ENCODE data around the gene LAS1L. TPM values are rescaled to one million over a fixed set of nuclear protein-coding genes. Genes with fewer than 3 reads are reported as not detected.

The LAS1L gene
- 36.5 TPM for polyA plus RNA-seq (2013)

GRCh38 chrX:65534450-65535292, at the start of gene LAS1L:
LAS1L (minus strand) TSS chrX:65534787; CDS start chrX:65534715, 72 bp downstream.
- POLR2A ChIA-PET: interaction anchor here (0.6 kb wide), 1 partner anchor 49 kb away, joined by 3 read pairs; no protein-coding TSS in a partner anchor

GRCh38 chrX:65582450-65583082, 48.0 kb upstream of the LAS1L start:
- no peaks in the 10 kb centered on the region for H3K9me3 ChIP-seq (ENCODE audit: control extremely low read depth in 1 of 5, control insufficient read depth in 4 of 5, insufficient read depth in 2 of 5, low read depth in 1 of 5, low read length in 4 of 5)
- no peak for DNase-seq
- no peaks in the 10 kb centered on the region for H3K36me3 ChIP-seq (ENCODE audit: control insufficient read depth in 4 of 4, insufficient read depth in 4 of 4, low read length in 3 of 4)
- WGBS (ENCODE audit: insufficient coverage): 100% methylated on average over 3 of the region's 4 CpGs
- H3K27me3 ChIP-seq (replicated peaks in 2 of 5; ENCODE audit: control insufficient read depth in 4 of 5, insufficient read depth in 5 of 5, low read length in 4 of 5): peaks cover 0 to 7% (median 0%) of the 10 kb centered on the region in 5 experiments
- no peak overlapping the region for H3K4me3 ChIP-seq (ENCODE audit: control insufficient read depth in 1 of 7, extremely low read depth in 1 of 7, insufficient read depth in 4 of 7, low read depth in 2 of 7, low read length in 6 of 7)
- no peak overlapping the region for H3K27ac ChIP-seq (ENCODE audit: insufficient read depth in 1 of 2, low read depth in 1 of 2, low read length in 2 of 2, poor library complexity in 1 of 2, severe bottlenecking in 2 of 2)
- peaks cover 0 to 9% (median 6%) of the 10 kb centered on the region in 4 experiments for H3K4me1 ChIP-seq (ENCODE audit: control extremely low read depth in 1 of 4, control insufficient read depth in 4 of 4, insufficient read depth in 4 of 4, low read length in 3 of 4)
- CTCF ChIA-PET: interaction anchor here (0.6 to 2.1 kb wide), 6 partner anchors 8 to 527 kb away, joined by 3 to 8 read pairs (median 4); no protein-coding TSS in a partner anchor
- POLR2A ChIA-PET: no interaction called here

More at GRCh38 chrX:65534450-65535292, at the start of gene LAS1L:
- Histone ChIP-seq H3K27ac (ENCODE audit: insufficient read depth in 1 of 2, low read depth in 1 of 2, low read length in 2 of 2, poor library complexity in 1 of 2, severe bottlenecking in 2 of 2) (peak within 1 kb of the TSS; percentile 59 to 89), H3K4me1 (ENCODE audit: control extremely low read depth in 1 of 4, control insufficient read depth in 4 of 4, insufficient read depth in 4 of 4, low read length in 3 of 4) (peaks cover 3 to 16% (median 9%) of the 10 kb centered on the region in 4 experiments), H3K9me3 (ENCODE audit: control extremely low read depth in 1 of 5, control insufficient read depth in 4 of 5, insufficient read depth in 2 of 5, low read depth in 1 of 5, low read length in 4 of 5) (peaks cover 0 to 7% (median 0%) of the 10 kb centered on the region in 5 experiments), H3K4me3 (ENCODE audit: control insufficient read depth in 1 of 7, extremely low read depth in 1 of 7, insufficient read depth in 4 of 7, low read depth in 2 of 7, low read length in 6 of 7) (peak within 1 kb of the TSS; percentile 79 to 92 (median 86)), H3K36me3 (ENCODE audit: control insufficient read depth in 4 of 4, insufficient read depth in 4 of 4, low read length in 3 of 4) (peaks cover 0 to 19% (median 10%) of the 10 kb centered on the region in 4 experiments), H3K27me3 (replicated peaks in 2 of 5; ENCODE audit: control insufficient read depth in 4 of 5, insufficient read depth in 5 of 5, low read length in 4 of 5) (peaks cover 0 to 7% (median 0%) of the 10 kb centered on the region in 5 experiments)
- CTCF ChIA-PET: no interaction called here
- peak; percentile 94 to 97 (median 96) for DNase-seq
- 40% methylated on average over 48 of the region's 50 CpGs for WGBS (ENCODE audit: insufficient coverage)

DNA sequence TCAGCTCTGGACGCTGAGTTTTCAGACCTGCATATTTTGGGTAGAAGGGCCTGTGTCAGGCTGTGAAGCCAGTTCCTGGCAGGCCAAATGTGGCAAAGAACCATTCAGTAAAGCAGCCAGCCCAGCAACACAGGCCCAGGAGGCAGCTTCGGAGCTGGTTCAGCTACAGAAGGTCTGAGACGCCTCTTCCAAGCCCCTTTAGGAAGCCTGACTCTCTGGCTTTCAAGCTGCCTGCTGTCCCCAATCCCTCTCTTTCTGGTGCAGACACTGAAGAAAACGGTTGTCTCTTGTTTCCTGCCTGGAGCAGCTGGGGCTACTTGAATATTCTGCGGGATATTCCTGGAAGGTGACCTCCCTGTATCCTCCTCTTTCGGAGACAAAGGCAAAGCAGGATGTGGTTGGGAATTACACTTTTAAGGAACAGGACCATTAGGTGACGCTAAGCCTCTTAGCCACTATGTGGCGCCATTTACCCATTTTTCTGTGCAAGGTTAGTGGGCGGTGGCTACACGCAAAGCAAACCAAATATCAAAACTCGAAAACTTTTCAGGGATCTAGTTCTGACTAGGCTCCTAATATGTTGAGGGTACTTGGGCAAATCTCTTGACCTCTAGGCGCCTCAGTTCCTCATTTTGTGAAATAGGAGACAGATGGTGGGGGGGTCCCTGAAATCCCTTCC, 47.2 kb upstream of the LAS1L start:
- peak overlapping the region in 1 of 7 experiments; percentile 28 for H3K4me3 ChIP-seq (ENCODE audit: control insufficient read depth in 1 of 7, extremely low read depth in 1 of 7, insufficient read depth in 4 of 7, low read depth in 2 of 7, low read length in 6 of 7)
- no peaks in the 10 kb centered on the region for H3K36me3 ChIP-seq (ENCODE audit: control insufficient read depth in 4 of 4, insufficient read depth in 4 of 4, low read length in 3 of 4)
- ChIA-PET CTCF (interaction anchor here (0.9 to 2.3 kb wide), 9 partner anchors 9 to 1150 kb away, joined by 3 to 13 read pairs (median 4); no protein-coding TSS in a partner anchor), POLR2A (no interaction called here)
- H3K27ac ChIP-seq (ENCODE audit: insufficient read depth in 1 of 2, low read depth in 1 of 2, low read length in 2 of 2, poor library complexity in 1 of 2, severe bottlenecking in 2 of 2): no peak overlapping the region
- H3K27me3 ChIP-seq (replicated peaks in 2 of 5; ENCODE audit: control insufficient read depth in 4 of 5, insufficient read depth in 5 of 5, low read length in 4 of 5): peaks cover 0 to 3% (median 0%) of the 10 kb centered on the region in 5 experiments
- H3K9me3 ChIP-seq (ENCODE audit: control extremely low read depth in 1 of 5, control insufficient read depth in 4 of 5, insufficient read depth in 2 of 5, low read depth in 1 of 5, low read length in 4 of 5): no peaks in the 10 kb centered on the region
- 7% methylated on average over 10 of the region's 12 CpGs for WGBS (ENCODE audit: insufficient coverage)
- H3K4me1 ChIP-seq (ENCODE audit: control extremely low read depth in 1 of 4, control insufficient read depth in 4 of 4, insufficient read depth in 4 of 4, low read length in 3 of 4): peaks cover 0 to 5% (median 2%) of the 10 kb centered on the region in 4 experiments
- DNase-seq: peak; percentile 59 to 81 (median 75)

DNA sequence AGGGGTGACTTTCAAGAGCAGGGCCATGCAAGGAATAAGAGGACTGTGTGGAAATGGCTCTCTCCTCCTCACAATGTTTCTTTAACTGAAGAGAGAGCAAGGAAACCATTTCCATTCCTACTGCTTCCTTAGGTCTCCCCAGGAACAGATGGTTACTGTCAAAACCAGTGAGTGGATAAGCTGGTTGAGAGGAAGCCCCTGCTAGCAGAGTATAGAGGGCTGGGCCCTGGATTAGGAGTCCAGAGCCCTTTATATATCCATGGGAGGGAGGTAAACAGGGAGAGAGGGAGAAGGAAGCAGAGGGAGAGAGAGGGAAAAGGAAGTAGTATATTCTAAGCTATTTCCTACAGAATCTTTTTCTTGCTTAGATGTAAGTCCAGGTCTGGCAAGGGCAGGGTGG, 43.8 kb upstream of the LAS1L start:
- Histone ChIP-seq H3K9me3 (ENCODE audit: control extremely low read depth in 1 of 5, control insufficient read depth in 4 of 5, insufficient read depth in 2 of 5, low read depth in 1 of 5, low read length in 4 of 5) (no peaks in the 10 kb centered on the region), H3K27me3 (replicated peaks in 2 of 5; ENCODE audit: control insufficient read depth in 4 of 5, insufficient read depth in 5 of 5, low read length in 4 of 5) (peaks cover 0 to 3% (median 0%) of the 10 kb centered on the region in 5 experiments), H3K27ac (ENCODE audit: insufficient read depth in 1 of 2, low read depth in 1 of 2, low read length in 2 of 2, poor library complexity in 1 of 2, severe bottlenecking in 2 of 2) (no peak overlapping the region), H3K4me3 (ENCODE audit: control insufficient read depth in 1 of 7, extremely low read depth in 1 of 7, insufficient read depth in 4 of 7, low read depth in 2 of 7, low read length in 6 of 7) (no peak overlapping the region), H3K36me3 (ENCODE audit: control insufficient read depth in 4 of 4, insufficient read depth in 4 of 4, low read length in 3 of 4) (no peaks in the 10 kb centered on the region), H3K4me1 (ENCODE audit: control extremely low read depth in 1 of 4, control insufficient read depth in 4 of 4, insufficient read depth in 4 of 4, low read length in 3 of 4) (peaks cover 0 to 8% (median 2%) of the 10 kb centered on the region in 4 experiments)
- no peak for DNase-seq
- ChIA-PET POLR2A (no interaction called here), CTCF (interaction anchor here (0.6 to 2.0 kb wide), 3 partner anchors 18 to 1154 kb away, joined by 3 to 10 read pairs (median 7); no protein-coding TSS in a partner anchor)

DNA sequence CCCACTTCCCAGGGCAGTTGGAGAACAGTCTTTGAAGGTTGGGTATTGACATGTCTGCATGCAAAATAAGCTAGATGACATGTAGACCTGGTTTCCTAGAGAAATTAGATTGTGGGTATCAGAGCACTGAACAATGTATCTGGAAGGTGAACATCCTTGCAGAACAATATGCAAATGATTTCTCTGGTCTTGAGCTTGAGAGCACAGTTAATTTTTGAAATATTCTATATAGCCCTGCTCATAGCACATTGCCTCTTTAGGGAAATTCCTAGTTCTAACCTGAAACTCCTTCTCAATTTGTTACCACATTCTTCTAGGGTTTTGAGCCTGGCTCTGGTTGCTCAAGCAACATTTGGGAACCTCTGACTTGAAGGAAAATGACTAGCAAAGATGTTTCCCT, 41.6 kb upstream of the LAS1L start:
- H3K27me3 ChIP-seq (replicated peaks in 2 of 5; ENCODE audit: control insufficient read depth in 4 of 5, insufficient read depth in 5 of 5, low read length in 4 of 5): peaks cover 0 to 5% (median 0%) of the 10 kb centered on the region in 5 experiments
- peaks cover 0 to 3% (median under 1%) of the 10 kb centered on the region in 4 experiments for H3K4me1 ChIP-seq (ENCODE audit: control extremely low read depth in 1 of 4, control insufficient read depth in 4 of 4, insufficient read depth in 4 of 4, low read length in 3 of 4)
- CTCF ChIA-PET: no interaction called here
- DNase-seq: no peak
- no peaks in the 10 kb centered on the region for H3K36me3 ChIP-seq (ENCODE audit: control insufficient read depth in 4 of 4, insufficient read depth in 4 of 4, low read length in 3 of 4)
- POLR2A ChIA-PET: no interaction called here
- H3K9me3 ChIP-seq (ENCODE audit: control extremely low read depth in 1 of 5, control insufficient read depth in 4 of 5, insufficient read depth in 2 of 5, low read depth in 1 of 5, low read length in 4 of 5): no peaks in the 10 kb centered on the region
- no peak overlapping the region for H3K4me3 ChIP-seq (ENCODE audit: control insufficient read depth in 1 of 7, extremely low read depth in 1 of 7, insufficient read depth in 4 of 7, low read depth in 2 of 7, low read length in 6 of 7)
- no peak overlapping the region for H3K27ac ChIP-seq (ENCODE audit: insufficient read depth in 1 of 2, low read depth in 1 of 2, low read length in 2 of 2, poor library complexity in 1 of 2, severe bottlenecking in 2 of 2)

- ChIA-PET POLR2A (no interaction called here), CTCF (no interaction called here)
- H3K27me3 ChIP-seq (replicated peaks in 2 of 5; ENCODE audit: control insufficient read depth in 4 of 5, insufficient read depth in 5 of 5, low read length in 4 of 5): peaks cover 0 to 5% (median 0%) of the 10 kb centered on the region in 5 experiments
- no peaks in the 10 kb centered on the region for H3K36me3 ChIP-seq (ENCODE audit: control insufficient read depth in 4 of 4, insufficient read depth in 4 of 4, low read length in 3 of 4)
- H3K4me3 ChIP-seq (ENCODE audit: control insufficient read depth in 1 of 7, extremely low read depth in 1 of 7, insufficient read depth in 4 of 7, low read depth in 2 of 7, low read length in 6 of 7): no peak overlapping the region
- peaks cover 0 to 3% (median under 1%) of the 10 kb centered on the region in 4 experiments for H3K4me1 ChIP-seq (ENCODE audit: control extremely low read depth in 1 of 4, control insufficient read depth in 4 of 4, insufficient read depth in 4 of 4, low read length in 3 of 4)
- WGBS (ENCODE audit: insufficient coverage): 49% methylated on average over 3 of the region's 3 CpGs
- no peaks in the 10 kb centered on the region for H3K9me3 ChIP-seq (ENCODE audit: control extremely low read depth in 1 of 5, control insufficient read depth in 4 of 5, insufficient read depth in 2 of 5, low read depth in 1 of 5, low read length in 4 of 5)
- H3K27ac ChIP-seq (ENCODE audit: insufficient read depth in 1 of 2, low read depth in 1 of 2, low read length in 2 of 2, poor library complexity in 1 of 2, severe bottlenecking in 2 of 2): no peak overlapping the region
- DNase-seq: no peak
Measured at GRCh38 chrX:65575022-65575421, 40.4 kb upstream of the LAS1L start.

Data from common myeloid progenitor, CD34-positive (primary cell).